BJ (cell line): ENCODE results near the gene MIAT. TPM values are rescaled to one million over a fixed set of nuclear protein-coding genes. Genes with fewer than 3 reads are reported as not detected.

ENCODE experiments used
- CTCF ChIA-PET: fragments of 350-600 bp; formaldehyde crosslinking; extraction: SDS; loops from one replicate; lab custom pipeline; 2021; ENCODE audit warnings: antibody characterized with exemption, inconsistent platforms; lab: Yijun Ruan, JAX
- POLR2A ChIA-PET: fragments of 300-600 bp; sonication (Branson Sonifier 250); formaldehyde crosslinking; extraction: SDS; loops from one replicate; lab custom pipeline; 2021; ENCODE audit warnings: antibody characterized with exemption; lab: Charles Lee
- DNase-seq: peaks from one replicate; pipeline ENCODE4 v3.0.0-alpha.2; 2011; ENCODE audit warnings: low read depth
- H3K27me3 ChIP-seq: 2 replicates; pipeline ENCODE4 v1.6.0; 2011; ENCODE audit warnings: low read length; ENCODE audit not compliant: control insufficient read depth, insufficient read depth
- H3K36me3 ChIP-seq: 2 replicates; pipeline ENCODE4 v1.5.1; 2011; ENCODE audit warnings: low read length; ENCODE audit not compliant: control insufficient read depth, insufficient read depth
- H3K4me3 ChIP-seq: 2 replicates; pipeline ENCODE4 v1.5.1; 2011; ENCODE audit warnings: low read depth, mild to moderate bottlenecking, control low read depth, low read length
- CTCF ChIP-seq: IDR thresholded peaks from 2 replicates; pipeline ENCODE4 v1.5.1; 2011; ENCODE audit warnings: low read depth, mild to moderate bottlenecking, control low read depth, inconsistent platforms, low read length, moderate library complexity; ENCODE audit not compliant: insufficient read depth
- polyA plus RNA-seq: library from polyadenylated mRNA; depleted of rRNA; stranded (reverse); fragments of >200 nt; gene quantifications from 2 replicates; pipeline ENCODE4 v1.2.3, GENCODE V29; 2011

The MIAT gene
- polyA plus RNA-seq, 1 experiment, result 1.1 TPM

- ChIA-PET CTCF (interaction anchor here (0.8 to 1.1 kb wide), 3 partner anchors 80 to 1127 kb away, joined by 3 to 4 read pairs (median 3); no protein-coding TSS in a partner anchor), POLR2A (no interaction called here)
- Histone ChIP-seq H3K36me3 (peaks cover 1% of the 10 kb centered on the region; the same call in 1 of the 2 replicates), H3K27me3 (no peaks in the 10 kb centered on the region), H3K4me3 (no peak overlapping the region)
- DNase-seq, result no peak
- no peak for TF ChIP-seq CTCF
Observed at GRCh38 chr22:26677217-26677616, 19.8 kb downstream of the MIAT start.

- H3K36me3 ChIP-seq, result peaks cover 2% of the 10 kb centered on the region; the same call in 1 of the 2 replicates
- ChIA-PET CTCF (interaction anchor here (0.6 to 2.1 kb wide), 28 partner anchors 10 to 1202 kb away, joined by 3 to 7 read pairs (median 3); no protein-coding TSS in a partner anchor), POLR2A (no interaction called here)
- H3K4me3 ChIP-seq, result no peak overlapping the region
- no peaks in the 10 kb centered on the region for H3K27me3 ChIP-seq
- TF ChIP-seq CTCF, result peak; percentile 96
- no peak for DNase-seq
Observed at GRCh38 chr22:26679003-26679629, 21.7 kb downstream of the MIAT start.

DNA sequence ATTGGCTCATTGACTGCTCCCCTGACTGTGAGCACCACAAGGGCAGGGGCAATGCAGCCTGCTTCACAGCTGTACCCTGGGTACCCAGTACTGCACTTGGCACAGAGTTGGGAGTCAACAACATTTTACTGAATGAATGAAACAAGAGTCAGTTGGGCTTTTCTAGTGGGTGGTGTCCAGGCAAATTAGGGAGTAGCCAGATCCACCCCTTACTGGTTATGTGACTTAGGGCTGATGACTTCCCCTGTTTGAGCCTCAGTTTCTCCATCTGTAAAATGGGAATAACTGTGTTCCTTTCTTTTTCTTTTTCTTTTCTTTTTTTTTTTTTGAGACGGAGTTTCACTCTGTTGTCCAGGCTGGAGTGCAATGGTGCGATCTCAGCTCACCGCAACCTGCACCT lies 23.1 kb downstream of the MIAT start:
- TF ChIP-seq CTCF, result no peak
- Histone ChIP-seq H3K27me3 (no peaks in the 10 kb centered on the region), H3K36me3 (peaks cover 2% of the 10 kb centered on the region; the same call in 1 of the 2 replicates), H3K4me3 (no peak overlapping the region)
- CTCF ChIA-PET, result interaction anchor here (1.0 to 1.9 kb wide), 5 partner anchors 8 to 726 kb away, joined by 3 to 7 read pairs (median 4); no protein-coding TSS in a partner anchor
- POLR2A ChIA-PET, result interaction anchor here (0.6 kb wide), 1 partner anchor 212 kb away, joined by 4 read pairs; no protein-coding TSS in a partner anchor
- DNase-seq, result no peak

DNA sequence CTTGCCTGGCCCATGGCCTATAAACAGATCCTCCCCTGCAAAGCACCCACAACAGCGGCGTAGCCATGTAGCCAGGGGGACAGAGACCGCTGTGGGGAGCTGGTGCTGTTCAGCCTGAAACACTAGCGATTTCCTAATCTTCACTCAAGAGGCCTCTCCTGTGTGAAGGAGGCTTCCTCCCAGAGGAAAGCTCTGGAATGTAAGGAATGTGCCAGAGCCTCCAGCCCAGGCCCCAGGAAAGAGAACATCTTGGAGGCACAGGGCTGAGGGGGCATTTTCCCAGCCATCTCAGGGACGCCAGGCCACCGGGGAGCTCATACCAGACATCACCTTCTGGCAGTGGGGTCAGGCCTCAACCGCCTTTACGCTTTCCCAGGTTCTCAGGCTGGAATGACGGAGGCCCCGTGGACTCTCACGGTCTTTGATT lies 24.0 kb downstream of the MIAT start:
- ChIA-PET POLR2A (interaction anchor here (0.6 kb wide), 1 partner anchor 15 kb away, joined by 3 read pairs; no protein-coding TSS in a partner anchor), CTCF (interaction anchor here (1.0 to 1.9 kb wide), 10 partner anchors 8 to 725 kb away, joined by 3 to 7 read pairs (median 4); no protein-coding TSS in a partner anchor)
- H3K36me3 ChIP-seq, result peaks cover 2% of the 10 kb centered on the region; the same call in 1 of the 2 replicates
- H3K4me3 ChIP-seq, result no peak overlapping the region
- H3K27me3 ChIP-seq, result no peaks in the 10 kb centered on the region
- TF ChIP-seq CTCF, result no peak
- DNase-seq, result no peak

DNA sequence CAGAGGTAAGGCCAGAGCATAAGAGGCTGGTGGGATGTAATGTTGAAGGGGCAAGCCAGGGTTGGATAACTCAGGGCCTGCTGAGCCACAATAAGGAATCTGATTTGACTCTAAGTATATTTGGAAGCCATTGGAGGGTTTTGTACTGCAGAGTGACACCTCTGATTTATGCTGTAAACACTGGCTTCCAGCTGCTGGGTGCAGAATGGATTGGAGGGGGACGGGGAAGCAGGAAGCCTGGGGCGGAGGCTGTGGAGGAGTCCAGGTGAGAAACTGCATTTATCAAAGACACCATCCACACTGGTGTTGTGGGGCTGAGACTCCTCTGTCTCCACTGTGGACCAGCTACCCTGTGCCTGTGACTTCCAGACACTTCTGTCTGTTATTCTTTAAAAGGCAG lies 26.8 kb downstream of the MIAT start:
- no peaks in the 10 kb centered on the region for H3K27me3 ChIP-seq
- ChIA-PET CTCF (interaction anchor here (1.5 kb wide), 1 partner anchor 10 kb away, joined by 3 read pairs; no protein-coding TSS in a partner anchor), POLR2A (interaction anchor here (0.6 kb wide), 1 partner anchor 496 kb away, joined by 7 read pairs; no protein-coding TSS in a partner anchor)
- peaks cover 2% of the 10 kb centered on the region; the same call in 1 of the 2 replicates for H3K36me3 ChIP-seq
- no peak for DNase-seq
- TF ChIP-seq CTCF, result no peak
- H3K4me3 ChIP-seq, result no peak overlapping the region
